ENCODE data around the gene CD80.

Gene CD80

GRCh38 chr3:119518026-119518425 lies 41.4 kb downstream of the CD80 start:
- H3K9me3 ChIP-seq (ENCODE audit: severe bottlenecking): no peaks in the 10 kb centered on the region
- TF ChIP-seq, protein P1, sequence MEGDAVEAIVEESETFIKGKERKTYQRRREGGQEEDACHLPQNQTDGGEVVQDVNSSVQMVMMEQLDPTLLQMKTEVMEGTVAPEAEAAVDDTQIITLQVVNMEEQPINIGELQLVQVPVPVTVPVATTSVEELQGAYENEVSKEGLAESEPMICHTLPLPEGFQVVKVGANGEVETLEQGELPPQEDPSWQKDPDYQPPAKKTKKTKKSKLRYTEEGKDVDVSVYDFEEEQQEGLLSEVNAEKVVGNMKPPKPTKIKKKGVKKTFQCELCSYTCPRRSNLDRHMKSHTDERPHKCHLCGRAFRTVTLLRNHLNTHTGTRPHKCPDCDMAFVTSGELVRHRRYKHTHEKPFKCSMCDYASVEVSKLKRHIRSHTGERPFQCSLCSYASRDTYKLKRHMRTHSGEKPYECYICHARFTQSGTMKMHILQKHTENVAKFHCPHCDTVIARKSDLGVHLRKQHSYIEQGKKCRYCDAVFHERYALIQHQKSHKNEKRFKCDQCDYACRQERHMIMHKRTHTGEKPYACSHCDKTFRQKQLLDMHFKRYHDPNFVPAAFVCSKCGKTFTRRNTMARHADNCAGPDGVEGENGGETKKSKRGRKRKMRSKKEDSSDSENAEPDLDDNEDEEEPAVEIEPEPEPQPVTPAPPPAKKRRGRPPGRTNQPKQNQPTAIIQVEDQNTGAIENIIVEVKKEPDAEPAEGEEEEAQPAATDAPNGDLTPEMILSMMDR (IDR thresholded peaks at IDR 0.05; ENCODE audit: poor library complexity, severe bottlenecking): no peak
- no peaks in the 10 kb centered on the region for H3K4me1 ChIP-seq (ENCODE audit: insufficient read depth, poor library complexity, severe bottlenecking)
- no peak overlapping the region for H3K4me3 ChIP-seq (ENCODE audit: severe bottlenecking)
- DNase-seq (ENCODE audit: low spot score) (no peak), ATAC-seq (ENCODE audit: low read depth) (no peak)
- no peak overlapping the region for H3K27ac ChIP-seq (ENCODE audit: poor library complexity, severe bottlenecking)
- no peaks in the 10 kb centered on the region for H3K27me3 ChIP-seq (ENCODE audit: insufficient read depth, poor library complexity, severe bottlenecking)
- peaks cover 90% of the 10 kb centered on the region for H3K36me3 ChIP-seq (ENCODE audit: low read depth)

- H3K9me3 ChIP-seq (ENCODE audit: severe bottlenecking): no peaks in the 10 kb centered on the region
- H3K4me1 ChIP-seq (ENCODE audit: insufficient read depth, poor library complexity, severe bottlenecking): no peaks in the 10 kb centered on the region
- TF ChIP-seq, protein P1 (IDR thresholded peaks at IDR 0.05; ENCODE audit: poor library complexity, severe bottlenecking): no peak
- H3K4me3 ChIP-seq (ENCODE audit: severe bottlenecking): no peak overlapping the region
- no peak for ATAC-seq (ENCODE audit: low read depth)
- no peak overlapping the region for H3K27ac ChIP-seq (ENCODE audit: poor library complexity, severe bottlenecking)
- peaks cover 84% of the 10 kb centered on the region for H3K36me3 ChIP-seq (ENCODE audit: low read depth)
- no peak for DNase-seq (ENCODE audit: low spot score)
- no peaks in the 10 kb centered on the region for H3K27me3 ChIP-seq (ENCODE audit: insufficient read depth, poor library complexity, severe bottlenecking)
Measured at GRCh38 chr3:119517112-119517511, 42.3 kb downstream of the CD80 start.

DNA sequence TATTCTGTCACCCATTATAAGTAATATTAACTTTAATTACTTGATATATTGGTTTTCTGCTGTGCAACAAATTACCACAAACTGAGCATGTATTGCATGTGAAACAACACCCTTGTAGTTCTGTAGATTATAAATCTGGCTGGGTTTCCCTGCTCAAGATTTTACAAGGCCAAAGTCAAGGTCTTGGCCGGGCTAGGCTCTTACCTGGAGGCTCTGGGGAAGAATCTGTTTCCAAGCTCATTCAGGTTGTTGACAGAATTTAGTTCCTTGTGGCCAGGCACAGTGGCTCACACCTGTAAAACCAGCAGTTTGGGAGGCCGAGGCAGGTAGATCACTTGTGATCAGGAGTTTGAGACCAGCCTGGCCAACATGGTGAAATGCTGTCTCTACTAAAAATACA lies 44.8 kb downstream of the CD80 start:
- Histone ChIP-seq H3K27me3 (ENCODE audit: insufficient read depth, poor library complexity, severe bottlenecking) (no peaks in the 10 kb centered on the region), H3K4me3 (ENCODE audit: severe bottlenecking) (no peak overlapping the region), H3K36me3 (ENCODE audit: low read depth) (peaks cover 86% of the 10 kb centered on the region), H3K9me3 (ENCODE audit: severe bottlenecking) (no peaks in the 10 kb centered on the region), H3K4me1 (ENCODE audit: insufficient read depth, poor library complexity, severe bottlenecking) (no peaks in the 10 kb centered on the region), H3K27ac (ENCODE audit: poor library complexity, severe bottlenecking) (no peak overlapping the region)
- DNase-seq (ENCODE audit: low spot score) (no peak), ATAC-seq (ENCODE audit: low read depth) (no peak)
- TF ChIP-seq, protein P1 (IDR thresholded peaks at IDR 0.05; ENCODE audit: poor library complexity, severe bottlenecking): no peak

DNA sequence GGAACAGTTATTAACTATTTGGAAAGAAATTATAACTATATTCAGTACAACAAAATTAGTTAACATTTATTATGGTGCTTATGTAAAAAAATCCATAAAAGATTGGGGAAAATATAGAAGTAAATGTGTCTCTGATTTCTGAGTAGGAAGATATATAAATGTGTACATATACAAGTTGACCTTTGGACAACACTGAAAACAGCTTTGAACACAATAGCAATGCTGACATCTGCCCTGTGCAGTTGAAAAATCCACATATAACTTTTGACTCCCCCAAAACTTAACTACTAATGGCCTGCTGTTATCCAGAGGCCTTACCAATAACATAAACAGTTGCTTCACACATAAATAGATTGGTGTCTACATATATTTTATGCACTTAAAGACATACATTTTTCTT lies 48.7 kb downstream of the CD80 start:
- Histone ChIP-seq H3K27ac (ENCODE audit: poor library complexity, severe bottlenecking) (no peak overlapping the region), H3K36me3 (ENCODE audit: low read depth) (peaks cover 78% of the 10 kb centered on the region)
- ATAC-seq (ENCODE audit: low read depth): no peak

GRCh38 chr3:119508172-119508845 lies 51.1 kb downstream of the CD80 start:
- no peak for DNase-seq (ENCODE audit: low spot score)
- Histone ChIP-seq H3K27ac (ENCODE audit: poor library complexity, severe bottlenecking) (no peak overlapping the region), H3K36me3 (ENCODE audit: low read depth) (peaks cover 77% of the 10 kb centered on the region), H3K4me1 (ENCODE audit: insufficient read depth, poor library complexity, severe bottlenecking) (no peaks in the 10 kb centered on the region), H3K4me3 (ENCODE audit: severe bottlenecking) (no peak overlapping the region), H3K27me3 (ENCODE audit: insufficient read depth, poor library complexity, severe bottlenecking) (no peaks in the 10 kb centered on the region), H3K9me3 (ENCODE audit: severe bottlenecking) (no peaks in the 10 kb centered on the region)
- TF ChIP-seq, protein P1 (IDR thresholded peaks at IDR 0.05; ENCODE audit: poor library complexity, severe bottlenecking): no peak
- no peak for ATAC-seq (ENCODE audit: low read depth)

More for the DNA sequence above, 48.7 kb downstream of the CD80 start:
- TF ChIP-seq, protein P1 (IDR thresholded peaks at IDR 0.05; ENCODE audit: poor library complexity, severe bottlenecking): no peak
- DNase-seq (ENCODE audit: low spot score): no peak
- Histone ChIP-seq H3K9me3 (ENCODE audit: severe bottlenecking) (no peaks in the 10 kb centered on the region), H3K4me3 (ENCODE audit: severe bottlenecking) (no peak overlapping the region), H3K4me1 (ENCODE audit: insufficient read depth, poor library complexity, severe bottlenecking) (no peaks in the 10 kb centered on the region), H3K27me3 (ENCODE audit: insufficient read depth, poor library complexity, severe bottlenecking) (no peaks in the 10 kb centered on the region)
